GM10248 (cell line): ENCODE data around the gene SLC4A2.
A peak's percentile ranks its signal among the peaks of the same experiment; 100 is the strongest.

Experiments used
- CTCF ChIA-PET: fragments of 300-600 bp; sonication (Branson Sonifier 250); formaldehyde crosslinking; extraction: SDS; loops from one replicate; lab custom pipeline; 2021; ENCODE audit warnings: antibody characterized with exemption; lab: Yijun Ruan, JAX
- POLR2A ChIA-PET: fragments of 350-650 bp; sonication (Branson Sonifier 250); formaldehyde crosslinking; extraction: SDS; loops from one replicate; lab custom pipeline; 2020; ENCODE audit warnings: antibody characterized with exemption; lab: Yijun Ruan, JAX
- DNase-seq: peaks from one replicate; pipeline ENCODE4 v3.0.0; 2012; ENCODE audit errors: extremely low spot score
- CTCF ChIP-seq: IDR thresholded peaks from 2 replicates; pipeline ENCODE4 v1.5.1; 2012; ENCODE audit warnings: mild to moderate bottlenecking, low read depth; ENCODE audit errors: extremely low read depth, missing control alignments, control extremely low read depth

Gene SLC4A2

GRCh38 chr7:151012031-151012692 is 47.2 kb upstream of the SLC4A2 start:
- ChIA-PET POLR2A (no interaction called here), CTCF (interaction anchor here (1.0 to 8.4 kb wide), 4 partner anchors 8 to 232 kb away, joined by 3 to 84 read pairs (median 4); no protein-coding TSS in a partner anchor)
- TF ChIP-seq CTCF, result no peak
- DNase-seq, result no peak

- ChIA-PET POLR2A (no interaction called here), CTCF (interaction anchor here (1.0 to 8.4 kb wide), 4 partner anchors 7 to 231 kb away, joined by 3 to 84 read pairs (median 4); no protein-coding TSS in a partner anchor)
- no peak for DNase-seq
- no peak for TF ChIP-seq CTCF
Measured at GRCh38 chr7:151012911-151013347, 46.5 kb upstream of the SLC4A2 start.

GRCh38 chr7:151013356-151013732 is 46.0 kb upstream of the SLC4A2 start:
- no peak for TF ChIP-seq CTCF
- no peak for DNase-seq
- CTCF ChIA-PET, result interaction anchor here (0.7 to 1.5 kb wide), 4 partner anchors 10 to 230 kb away, joined by 3 to 4 read pairs (median 3); no protein-coding TSS in a partner anchor
- POLR2A ChIA-PET, result no interaction called here

- TF ChIP-seq CTCF, result no peak
- peak; percentile 78 for DNase-seq
- CTCF ChIA-PET, result interaction anchor here (0.7 to 1.5 kb wide), 5 partner anchors 9 to 116 kb away, joined by 3 read pairs; no protein-coding TSS in a partner anchor
- POLR2A ChIA-PET, result interaction anchor here (0.5 kb wide), 1 partner anchor 127 kb away, joined by 3 read pairs; no protein-coding TSS in a partner anchor
Measured at GRCh38 chr7:151013733-151014497, 45.5 kb upstream of the SLC4A2 start.

- POLR2A ChIA-PET, result no interaction called here
Measured at GRCh38 chr7:151014950-151015349, 44.4 kb upstream of the SLC4A2 start.

More at GRCh38 chr7:151014950-151015349, 44.4 kb upstream of the SLC4A2 start:
- CTCF ChIA-PET, result interaction anchor here (0.8 to 1.5 kb wide), 5 partner anchors 13 to 109 kb away, joined by 3 to 5 read pairs (median 3); partner anchors contain the start of gene ABCB8
- TF ChIP-seq CTCF, result no peak
- DNase-seq, result no peak
